Endothelial cell of umbilical vein (primary cell): ENCODE results near the gene PGS1. TPM values are rescaled to one million over a fixed set of nuclear protein-coding genes. Genes with fewer than 3 reads are reported as not detected.
A peak's percentile ranks its signal among the peaks of the same experiment; 100 is the strongest.

Source experiments
- BruUV-seq: library from RNA; stranded (reverse); fragments of 400-500 nt; replicated peaks from 2 replicates; lab custom pipeline; 2021; lab: Mats Ljungman, UMichigan
- CTCF ChIA-PET: fragments of 300-600, 350-600 bp; sonication (Branson Sonifier 250); formaldehyde crosslinking; loops from one replicate; lab custom pipeline; 2021; ENCODE audit warnings: antibody characterized with exemption, inconsistent platforms; lab: Charles Lee
- POLR2A ChIA-PET: fragments of 300-600, 350-600 bp; sonication (Branson Sonifier 250); formaldehyde crosslinking; loops from one replicate; lab custom pipeline; 2021; ENCODE audit warnings: antibody characterized with exemption, inconsistent platforms; lab: Charles Lee
- DNase-seq: peaks from one replicate; pipeline ENCODE4 v3.0.0-alpha.2; 2011; ENCODE audit warnings: low read depth, low spot score
- FAIRE-seq: peaks from 2 replicates; lab custom pipeline; 2011; peaks lifted over from hg19 to GRCh38; lab: Jason Lieb, UNC
- H2AFZ ChIP-seq: 2 replicates; pipeline ENCODE4 v1.6.0; 2012; ENCODE audit warnings: low read depth, low read length, control low read depth, inconsistent platforms
- H3K27ac ChIP-seq: 2 replicates; pipeline ENCODE4 v1.5.1; 2011; ENCODE audit warnings: low read depth, mild to moderate bottlenecking, control low read depth, low read length, moderate library complexity; ENCODE audit not compliant: insufficient read depth
- H3K27me3 ChIP-seq, 2 experiments: 2 replicates each; pipeline versions ENCODE4 v1.6.0 to v1.6.1; 2011; ENCODE audit warnings: low read length in 2 of 2, mixed read lengths in 1 of 2; ENCODE audit not compliant: control insufficient read depth in 2 of 2, insufficient read depth in 2 of 2
- H3K36me3 ChIP-seq, 2 experiments: 2 replicates in 1 of 2; 3 replicates in 1 of 2; pipeline ENCODE4 v1.5.1; 2011; ENCODE audit warnings: low read length in 2 of 2, mild to moderate bottlenecking in 1 of 2, moderate library complexity in 1 of 2; ENCODE audit not compliant: control insufficient read depth in 2 of 2, insufficient read depth in 2 of 2; ENCODE audit errors: extremely low read depth in 1 of 2
- H3K4me1 ChIP-seq: 3 replicates; pipeline ENCODE4 v1.5.1; 2011; ENCODE audit warnings: mild to moderate bottlenecking, low read length; ENCODE audit not compliant: control insufficient read depth, insufficient read depth; ENCODE audit errors: extremely low read depth
- H3K4me2 ChIP-seq: 2 replicates; pipeline ENCODE4 v1.6.1; 2011; ENCODE audit warnings: low read length, control low read depth, mixed read lengths; ENCODE audit not compliant: insufficient read depth
- H3K4me3 ChIP-seq, 3 experiments: fragments of 200-600 bp in 1 of 3; sonication (generic), shearing (Covaris generic) in 1 of 3; replicated peaks in 1 of 3; 2 replicates each; pipeline ENCODE4 v1.5.1; 2011 to 2016; ENCODE audit warnings: control low read depth in 3 of 3, low read length in 3 of 3, mild to moderate bottlenecking in 2 of 3, inconsistent platforms in 1 of 3, low read depth in 1 of 3, moderate library complexity in 1 of 3; ENCODE audit not compliant: insufficient read depth in 1 of 3
- H3K79me2 ChIP-seq: 2 replicates; pipeline ENCODE4 v1.6.0; 2012; ENCODE audit warnings: low read length, inconsistent platforms; ENCODE audit not compliant: control insufficient read depth, insufficient read depth
- H3K9ac ChIP-seq: replicated peaks from 2 replicates; pipeline ENCODE3; 2011; ENCODE audit warnings: low read length, control low read depth; ENCODE audit not compliant: insufficient read depth; ENCODE audit errors: extremely low read depth
- H3K9me1 ChIP-seq: replicated peaks from 3 replicates; pipeline ENCODE4 v1.6.0; 2011; ENCODE audit warnings: mild to moderate bottlenecking, low read length; ENCODE audit not compliant: control insufficient read depth, insufficient read depth; ENCODE audit errors: extremely low read depth
- H3K9me3 ChIP-seq: replicated peaks from 2 replicates; pipeline ENCODE4 v1.5.1; 2012; ENCODE audit warnings: low read length, inconsistent platforms; ENCODE audit not compliant: control insufficient read depth, insufficient read depth
- H4K20me1 ChIP-seq: replicated peaks from 2 replicates; pipeline ENCODE3; 2011; ENCODE audit warnings: mild to moderate bottlenecking, low read length; ENCODE audit not compliant: control insufficient read depth, insufficient read depth; ENCODE audit errors: extremely low read depth
- CTCF ChIP-seq, 2 donors: IDR thresholded peaks; 1 replicate in 1 of 2; 2 replicates in 1 of 2; pipeline ENCODE4 v1.5.1; 2011; ENCODE audit warnings: low read length in 2 of 2, mild to moderate bottlenecking in 2 of 2, moderate library complexity in 2 of 2, control low read depth in 1 of 2, inconsistent platforms in 1 of 2, low read depth in 1 of 2; ENCODE audit not compliant: insufficient read depth in 1 of 2; ENCODE audit errors: extremely low read depth in 1 of 2
- EZH2 ChIP-seq: IDR thresholded peaks from 2 replicates; pipeline ENCODE4 v1.6.1; 2012; ENCODE audit warnings: borderline replicate concordance, low read depth, mild to moderate bottlenecking, moderate library complexity, low read length, inconsistent platforms; ENCODE audit not compliant: severe bottlenecking
- FOS ChIP-seq: IDR thresholded peaks from 2 replicates; pipeline ENCODE4 v1.6.1; 2011; ENCODE audit warnings: mild to moderate bottlenecking, low read length, moderate library complexity, borderline replicate concordance; ENCODE audit not compliant: insufficient read depth
- GATA2 ChIP-seq: IDR thresholded peaks from 2 replicates; pipeline ENCODE4 v1.7.0; 2011; ENCODE audit warnings: low read depth, mild to moderate bottlenecking, moderate library complexity, mixed read lengths, low read length; ENCODE audit not compliant: insufficient read length, insufficient read depth
- JUN ChIP-seq: IDR thresholded peaks from 2 replicates; pipeline ENCODE4 v1.6.1; 2011; ENCODE audit warnings: borderline replicate concordance, low read depth; ENCODE audit not compliant: insufficient read length, insufficient read depth
- MAX ChIP-seq: IDR thresholded peaks from 2 replicates; pipeline ENCODE4 v1.6.1; 2011; ENCODE audit not compliant: insufficient read depth, insufficient read length
- MYC ChIP-seq: IDR thresholded peaks from one replicate; pipeline ENCODE4 v1.6.1; 2011; ENCODE audit warnings: mild to moderate bottlenecking, low read depth, low read length
- POLR2A ChIP-seq: IDR thresholded peaks from 2 replicates; pipeline ENCODE4 v1.6.1; 2012; ENCODE audit warnings: low read depth, mild to moderate bottlenecking, control low read depth, low read length
- POLR2AphosphoS5 ChIP-seq: IDR thresholded peaks from 2 replicates; pipeline ENCODE4 v1.6.1; 2012; ENCODE audit warnings: low read depth, mild to moderate bottlenecking, control low read depth, low read length, moderate library complexity; ENCODE audit not compliant: insufficient read depth
- dilution Hi-C: fragments of 300-500 bp; cut with MboI; formaldehyde crosslinking; loops from one replicate; pipeline ENCODE4 v1.15.0; 2019; ENCODE audit warnings: low sequenced_read_pairs; ENCODE audit not compliant: extremely low pct_ligation_motif_present
- intact Hi-C: fragments of 100-400 bp; cut with micrococcal nuclease; formaldehyde crosslinking; loops from one replicate; pipeline ENCODE4 v1.10.0; 2022
- polyA plus RNA-seq, 4 experiments: library from polyadenylated mRNA; depleted of rRNA in 3 of 4; stranded (reverse) in 3 of 4; unstranded in 1 of 4; fragments of >200 nt; gene quantifications; 2 replicates each; pipeline versions ENCODE4 v1.2.1 to v1.2.3, GENCODE V29; 2011 to 2012; ENCODE audit warnings: missing spikeins in 1 of 4
- total RNA-seq: library from RNA; stranded (reverse); gene quantifications from 2 replicates; pipeline ENCODE4 v1.2.3, GENCODE V29; 2021

PGS1 gene
- total and polyA plus RNA-seq, 2 donors (not counting 3 experiments of a cell fraction or from before 2014, with no cell fraction given) = 50.8 to 66.0 TPM

- CTCF ChIA-PET = interaction anchor here (1.0 to 4.3 kb wide), 6 partner anchors 17 to 90 kb away, joined by 3 to 27 read pairs (median 6); partner anchors contain the start of gene SOCS3
- BruUV-seq = TSS peak; percentile 52
- intact Hi-C loops = loop anchor here (1.0 to 2.0 kb wide), 2 partner anchors 18 to 33 kb away; partner anchors contain the start of gene SOCS3
These were observed 36.6 kb upstream of the PGS1 start for GRCh38 chr17:78341559-78342448.

More at GRCh38 chr17:78341559-78342448, 36.6 kb upstream of the PGS1 start:
- H3K4me1 ChIP-seq = peaks cover 36% of the 10 kb centered on the region
- no peaks in the 10 kb centered on the region for H3K36me3 ChIP-seq
- H3K4me3 ChIP-seq = peak overlapping the region in 2 of 3 experiments; percentile 17 to 26
- TF ChIP-seq GATA2 = no peak
- TF ChIP-seq CTCF (IDR thresholded peaks at IDR 0.05; ENCODE audit: extremely low read depth in 1 of 2, insufficient read depth in 1 of 2, low read depth in 1 of 2, low read length in 2 of 2) = no peak
- no peak for TF ChIP-seq JUN
- TF ChIP-seq MYC = no peak
- TF ChIP-seq POLR2AphosphoS5 = peak; percentile 69
- no peak for TF ChIP-seq EZH2
- TF ChIP-seq POLR2A = peak; percentile 27
- no peak for TF ChIP-seq FOS
- TF ChIP-seq MAX = no peak
- peak; percentile 43 for DNase-seq
- H3K79me2 ChIP-seq = no peaks in the 10 kb centered on the region
- peak overlapping the region; percentile 41 for H3K4me2 ChIP-seq
- H2AFZ ChIP-seq = peak overlapping the region; percentile 75
- dilution Hi-C loops = no loop called here
- H4K20me1 ChIP-seq = no peaks in the 10 kb centered on the region
- peak; percentile 74 for FAIRE-seq
- no peaks in the 10 kb centered on the region for H3K9me3 ChIP-seq
- H3K9ac ChIP-seq = peak overlapping the region; percentile 85
- POLR2A ChIA-PET = interaction anchor here (0.8 to 2.3 kb wide), 3 partner anchors 17 to 31 kb away, joined by 3 to 12 read pairs (median 6); partner anchors contain the start of gene SOCS3
- H3K27ac ChIP-seq = peak overlapping the region; percentile 82
- H3K27me3 ChIP-seq = no peaks in the 10 kb centered on the region
- no peaks in the 10 kb centered on the region for H3K9me1 ChIP-seq
